RWPE1 (cell line): ENCODE data around the gene LLGL2.
A peak's percentile ranks its signal among the peaks of the same experiment; 100 is the strongest.

Experiments
- CTCF ChIA-PET: fragments of 350-600 bp; sonication (Branson Sonifier 250); formaldehyde crosslinking; extraction: SDS; loops from one replicate; lab custom pipeline; 2021; lab: Yijun Ruan, JAX
- POLR2A ChIA-PET: fragments of 400-600 bp; formaldehyde crosslinking; extraction: SDS; loops from one replicate; lab custom pipeline; 2020; ENCODE audit warnings: antibody characterized with exemption; ENCODE audit not compliant: low non-redundant PET; lab: Yijun Ruan, JAX
- DNase-seq: peaks from one replicate; pipeline ENCODE4 v3.0.0; 2012; ENCODE audit warnings: low spot score
- H3K27ac ChIP-seq: fragments of 450-650 bp; 2 replicates; pipeline ENCODE4 v1.5.1; 2017
- TF ChIP-seq, protein P1 (sequence below): fragments of 450-650 bp; conservative IDR thresholded peaks from 2 replicates; pipeline ENCODE4 v1.5.1; 2017; ENCODE audit warnings: low read depth, mild to moderate bottlenecking

The LLGL2 gene

GRCh38 chr17:75624021-75624420 is 98.5 kb downstream of the LLGL2 start:
- no peak for DNase-seq
- ChIA-PET POLR2A (no interaction called here), CTCF (interaction anchor here (3.7 kb wide), 1 partner anchor 9 kb away, joined by 50 read pairs; the partner anchor contains the start of gene SMIM5)
- TF ChIP-seq, protein P1, sequence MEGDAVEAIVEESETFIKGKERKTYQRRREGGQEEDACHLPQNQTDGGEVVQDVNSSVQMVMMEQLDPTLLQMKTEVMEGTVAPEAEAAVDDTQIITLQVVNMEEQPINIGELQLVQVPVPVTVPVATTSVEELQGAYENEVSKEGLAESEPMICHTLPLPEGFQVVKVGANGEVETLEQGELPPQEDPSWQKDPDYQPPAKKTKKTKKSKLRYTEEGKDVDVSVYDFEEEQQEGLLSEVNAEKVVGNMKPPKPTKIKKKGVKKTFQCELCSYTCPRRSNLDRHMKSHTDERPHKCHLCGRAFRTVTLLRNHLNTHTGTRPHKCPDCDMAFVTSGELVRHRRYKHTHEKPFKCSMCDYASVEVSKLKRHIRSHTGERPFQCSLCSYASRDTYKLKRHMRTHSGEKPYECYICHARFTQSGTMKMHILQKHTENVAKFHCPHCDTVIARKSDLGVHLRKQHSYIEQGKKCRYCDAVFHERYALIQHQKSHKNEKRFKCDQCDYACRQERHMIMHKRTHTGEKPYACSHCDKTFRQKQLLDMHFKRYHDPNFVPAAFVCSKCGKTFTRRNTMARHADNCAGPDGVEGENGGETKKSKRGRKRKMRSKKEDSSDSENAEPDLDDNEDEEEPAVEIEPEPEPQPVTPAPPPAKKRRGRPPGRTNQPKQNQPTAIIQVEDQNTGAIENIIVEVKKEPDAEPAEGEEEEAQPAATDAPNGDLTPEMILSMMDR: no peak
- peak overlapping the region; percentile 9; the same call in 1 of the 2 replicates for H3K27ac ChIP-seq
